Measurements from ENCODE around the gene LRRC4C. TPM values are rescaled to one million over a fixed set of nuclear protein-coding genes. Genes with fewer than 3 reads are reported as not detected.

Gene LRRC4C
- total RNA-seq, 1 donor from 2014 or later, result not detected

GRCh38 chr11:40130427-40130826 lies 1329.0 kb downstream of the LRRC4C start:
- DNase-seq (ENCODE audit: low read depth), result no peak

DNA sequence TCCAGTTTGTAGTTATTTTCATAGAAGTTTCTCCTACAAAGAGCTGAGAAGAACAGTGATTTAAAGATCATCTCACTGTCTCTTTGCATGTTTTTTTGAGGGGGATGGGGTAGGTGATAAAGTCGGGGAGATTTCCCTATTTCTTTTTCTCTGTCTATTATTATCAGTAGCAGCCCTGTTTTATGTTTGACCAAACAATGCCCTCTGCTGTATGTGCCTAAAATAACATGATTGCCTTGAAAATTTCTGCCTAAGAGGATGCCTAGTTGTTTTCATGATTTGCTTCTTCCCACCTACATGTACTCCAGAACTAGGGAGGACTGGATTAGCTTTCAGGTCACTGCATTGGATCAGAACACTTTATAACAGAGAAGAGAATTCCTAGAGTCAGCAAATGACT lies 1330.2 kb downstream of the LRRC4C start:
- no peak for DNase-seq (ENCODE audit: low read depth)

DNA sequence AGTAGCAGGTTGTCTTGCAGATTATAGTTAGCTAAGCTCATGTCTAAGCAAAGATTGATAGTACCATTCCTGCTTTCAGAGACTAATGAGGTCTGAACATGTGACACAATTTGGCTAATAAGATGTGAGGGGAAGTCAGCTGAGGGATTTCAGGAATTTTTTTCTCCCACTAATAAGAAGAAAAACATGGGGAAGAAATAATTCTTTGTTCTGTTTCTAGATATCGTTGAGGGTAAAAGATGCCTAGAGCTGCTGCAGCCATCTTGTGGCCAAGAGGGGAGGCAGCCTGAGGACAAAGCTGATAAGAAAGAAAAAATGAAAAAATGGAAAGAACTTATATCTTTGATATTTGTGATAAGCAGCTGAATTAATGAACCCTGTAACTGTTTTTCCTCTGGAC lies 1334.4 kb downstream of the LRRC4C start:
- no peak for DNase-seq (ENCODE audit: low read depth)

- DNase-seq (ENCODE audit: low read depth), result no peak
Measured at GRCh38 chr11:40119661-40120060, 1339.8 kb downstream of the LRRC4C start.

- no peak for DNase-seq (ENCODE audit: low read depth)
Measured at GRCh38 chr11:40118780-40119179, 1340.7 kb downstream of the LRRC4C start.

GRCh38 chr11:40118026-40118425 lies 1341.4 kb downstream of the LRRC4C start:
- DNase-seq (ENCODE audit: low read depth), result no peak

GRCh38 chr11:40104941-40105550 lies 1354.4 kb downstream of the LRRC4C start:
- no peak for DNase-seq (ENCODE audit: low read depth)

GRCh38 chr11:40100781-40101180 lies 1358.7 kb downstream of the LRRC4C start:
- DNase-seq (ENCODE audit: low read depth), result no peak

GRCh38 chr11:40100162-40100553 lies 1359.3 kb downstream of the LRRC4C start:
- DNase-seq (ENCODE audit: low read depth), result no peak

- DNase-seq (ENCODE audit: low read depth), result no peak
Measured at GRCh38 chr11:40099426-40100161, 1359.9 kb downstream of the LRRC4C start.

DNA sequence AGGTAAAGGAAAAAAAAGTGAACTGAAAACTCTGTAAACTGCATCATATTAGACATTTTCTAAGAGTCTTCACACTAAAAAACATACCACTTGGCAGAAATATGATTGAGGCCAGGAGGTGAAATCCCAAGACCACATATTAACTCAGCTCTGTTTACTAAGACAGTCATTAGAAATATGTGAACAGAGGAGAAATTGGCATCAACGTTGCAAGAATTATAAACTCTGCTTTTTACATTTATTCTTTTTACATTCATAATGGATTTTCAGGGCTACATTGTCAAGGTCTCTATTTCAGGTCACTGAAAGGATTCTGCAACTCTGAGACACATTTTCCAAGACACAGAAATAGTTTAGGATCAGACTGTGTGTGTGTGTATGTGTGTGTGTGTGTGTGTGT lies 1364.0 kb downstream of the LRRC4C start:
- DNase-seq (ENCODE audit: low read depth), result no peak

DNA sequence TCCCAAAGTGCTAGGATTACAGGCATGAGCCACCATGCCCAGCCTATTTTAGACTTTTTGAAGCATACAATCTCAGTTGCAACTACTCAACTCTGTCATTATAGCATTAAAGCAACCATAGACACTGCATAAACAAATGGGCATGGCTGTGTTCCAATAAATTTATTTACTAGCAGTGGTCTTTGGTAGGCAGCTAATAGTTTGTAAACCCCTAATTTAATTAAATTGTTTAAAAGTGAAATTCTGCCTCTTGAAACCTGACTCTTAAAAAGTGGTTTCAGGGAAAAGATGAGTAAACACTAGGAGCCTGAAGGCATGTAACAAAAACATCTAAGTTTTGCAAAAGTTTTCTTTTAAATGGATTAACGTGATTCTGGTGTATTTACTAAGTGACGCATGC lies 1364.5 kb downstream of the LRRC4C start:
- no peak for DNase-seq (ENCODE audit: low read depth)

DNA sequence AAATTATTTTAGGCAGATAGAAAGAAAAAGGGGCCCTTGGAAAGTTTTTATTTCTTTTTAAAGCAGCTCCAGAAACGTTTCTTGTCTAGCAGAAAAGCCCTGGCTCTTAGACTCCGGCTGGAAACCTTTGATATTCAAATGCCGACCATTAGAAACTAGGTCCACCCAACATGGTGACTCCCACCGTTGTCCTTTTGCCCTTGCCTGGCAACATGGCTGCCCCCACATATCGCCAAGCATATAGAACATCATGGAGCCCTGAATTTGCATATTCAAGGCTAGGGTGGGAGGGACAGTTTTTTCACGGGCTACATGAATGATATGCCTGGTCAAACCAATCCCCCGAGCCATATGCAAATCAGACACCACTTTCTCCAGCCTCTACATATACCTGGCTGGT lies 1379.0 kb downstream of the LRRC4C start:
- no peak for DNase-seq (ENCODE audit: low read depth)

Data from myocyte (in vitro differentiated cells).